AG09319 (cell line): ENCODE results near the gene POMT1.

Experiments
- DNase-seq: peaks from one replicate; pipeline ENCODE4 v3.0.0-alpha.2; 2010; ENCODE audit warnings: low read depth; ENCODE audit errors: extremely low read depth
- CTCF ChIP-seq: IDR thresholded peaks from 2 replicates; pipeline ENCODE4 v1.5.1; 2011; ENCODE audit warnings: low read depth, mild to moderate bottlenecking, inconsistent platforms, low read length, moderate library complexity

POMT1 gene

GRCh38 chr9:131491001-131491710, 11.6 kb upstream of the POMT1 start:
- DNase-seq = no peak
- TF ChIP-seq CTCF = no peak

GRCh38 chr9:131492070-131492469, 10.6 kb upstream of the POMT1 start:
- no peak for TF ChIP-seq CTCF
- no peak for DNase-seq

GRCh38 chr9:131494296-131494870, 8.3 kb upstream of the POMT1 start:
- no peak for DNase-seq
- TF ChIP-seq CTCF = no peak

- DNase-seq = no peak
- TF ChIP-seq CTCF = no peak
Observed at GRCh38 chr9:131495785-131496184, 6.9 kb upstream of the POMT1 start.

- DNase-seq = no peak
- no peak for TF ChIP-seq CTCF
Observed at GRCh38 chr9:131496844-131497405, 5.8 kb upstream of the POMT1 start.

- no peak for DNase-seq
- TF ChIP-seq CTCF = no peak
Observed at GRCh38 chr9:131499254-131499767, 3.4 kb upstream of the POMT1 start.

GRCh38 chr9:131500377-131500776, 2.3 kb upstream of the POMT1 start:
- no peak for DNase-seq
- no peak for TF ChIP-seq CTCF
